HEK293 (cell line): ENCODE data around the gene ANKRD1.
A peak's percentile ranks its signal among the peaks of the same experiment; 100 is the strongest.

Experiments used
- CTCF ChIA-PET: fragments of 350-600 bp; formaldehyde crosslinking; extraction: SDS; loops from one replicate; lab custom pipeline; 2021; ENCODE audit warnings: antibody characterized with exemption; lab: Yijun Ruan, JAX
- POLR2A ChIA-PET: fragments of 300-600 bp; formaldehyde crosslinking; extraction: SDS; loops from one replicate; lab custom pipeline; 2020; ENCODE audit warnings: antibody characterized with exemption, inconsistent platforms; lab: Yijun Ruan, JAX
- H3K27ac ChIP-seq: fragments of 200-500 bp; sonication (Bioruptor generic); 2 replicates; pipeline ENCODE4 v1.5.1; 2014; ENCODE audit warnings: low read depth, low read length, control low read depth, inconsistent platforms; ENCODE audit errors: extremely low read depth
- H3K36me3 ChIP-seq, 2 experiments: fragments of 200-500 bp in 1 of 2; sonication (Bioruptor generic) in 1 of 2; 1 replicate in 1 of 2; 2 replicates in 1 of 2; pipeline ENCODE4 v1.5.1; 2014 to 2017; ENCODE audit warnings: inconsistent platforms in 2 of 2, low read length in 2 of 2; ENCODE audit not compliant: control insufficient read depth in 2 of 2, insufficient read depth in 1 of 2
- H3K4me1 ChIP-seq: fragments of 200-500 bp; sonication (Bioruptor generic); 2 replicates; pipeline ENCODE4 v1.5.1; 2014; ENCODE audit warnings: mild to moderate bottlenecking, low read length, inconsistent platforms; ENCODE audit not compliant: control insufficient read depth, insufficient read depth
- H3K4me3 ChIP-seq: 2 replicates; pipeline ENCODE4 v1.5.1; 2011; ENCODE audit warnings: low read depth, mild to moderate bottlenecking, control low read depth, low read length, moderate library complexity
- H3K9me3 ChIP-seq: fragments of 200-500 bp; sonication (Bioruptor generic); 2 replicates; pipeline ENCODE4 v1.5.1; 2014; ENCODE audit warnings: low read depth, low read length, inconsistent platforms; ENCODE audit not compliant: control insufficient read depth, insufficient read depth
- OSR2 ChIP-seq: fragments of 450-650 bp; formaldehyde crosslinking; IDR thresholded peaks from 2 replicates; pipeline ENCODE4 v1.5.1; 2016; ENCODE audit warnings: missing biosample characterization, missing genetic modification characterization
- REST ChIP-seq: fragments of 450-650 bp; formaldehyde crosslinking; IDR thresholded peaks from 2 replicates; pipeline ENCODE4 v1.5.1; 2016; ENCODE audit warnings: missing biosample characterization, missing genetic modification characterization
- SETDB1 ChIP-seq: IDR thresholded peaks from one replicate; pipeline ENCODE4 v1.6.1; 2017; ENCODE audit warnings: mild to moderate bottlenecking, low read length, moderate library complexity, mixed read lengths; ENCODE audit not compliant: insufficient read length
- ZBTB21 ChIP-seq: fragments of 450-650 bp; formaldehyde crosslinking; IDR thresholded peaks from 2 replicates; pipeline ENCODE4 v1.5.1; 2017; ENCODE audit warnings: missing biosample characterization, missing genetic modification characterization
- ZBTB26 ChIP-seq: fragments of 450-650 bp; formaldehyde crosslinking; optimal IDR thresholded peaks from 2 replicates; pipeline ENCODE3; 2016; ENCODE audit warnings: missing biosample characterization, mild to moderate bottlenecking, missing genetic modification characterization
- ZNF146 ChIP-seq: fragments of 450-650 bp; formaldehyde crosslinking; IDR thresholded peaks from 2 replicates; pipeline ENCODE4 v1.5.1; 2016; ENCODE audit warnings: missing biosample characterization, missing genetic modification characterization
- ZNF2 ChIP-seq: fragments of 450-650 bp; formaldehyde crosslinking; IDR thresholded peaks from 2 replicates; pipeline ENCODE4 v1.5.1; 2016; ENCODE audit warnings: missing biosample characterization, missing genetic modification characterization
- ZNF433 ChIP-seq: fragments of 450-650 bp; formaldehyde crosslinking; IDR thresholded peaks from 2 replicates; pipeline ENCODE4 v1.5.1; 2016; ENCODE audit warnings: missing biosample characterization, missing genetic modification characterization, low read depth
- ZNF555 ChIP-seq: fragments of 450-650 bp; formaldehyde crosslinking; conservative IDR thresholded peaks from 2 replicates; pipeline ENCODE4 v1.5.1; 2017; ENCODE audit warnings: missing biosample characterization, mild to moderate bottlenecking, missing genetic modification characterization, inconsistent platforms
- ZNF580 ChIP-seq: fragments of 450-650 bp; formaldehyde crosslinking; IDR thresholded peaks from 2 replicates; pipeline ENCODE4 v1.5.1; 2016; ENCODE audit warnings: missing biosample characterization, missing genetic modification characterization
- ZNF654 ChIP-seq: fragments of 450-650 bp; formaldehyde crosslinking; IDR thresholded peaks from 2 replicates; pipeline ENCODE4 v1.5.1; 2016; ENCODE audit warnings: low read depth, missing biosample characterization, missing genetic modification characterization
- ZNF660 ChIP-seq: fragments of 450-650 bp; IDR thresholded peaks from 2 replicates; pipeline ENCODE4 v1.5.1; 2018; ENCODE audit warnings: missing biosample characterization, mild to moderate bottlenecking, missing genetic modification characterization
- ZNF792 ChIP-seq: fragments of 450-650 bp; formaldehyde crosslinking; IDR thresholded peaks from 2 replicates; pipeline ENCODE4 v1.5.1; 2016; ENCODE audit warnings: missing biosample characterization, missing genetic modification characterization
- TF ChIP-seq, protein P1 (sequence below): IDR thresholded peaks from 2 replicates; pipeline ENCODE4 v1.6.1; 2011; ENCODE audit warnings: mild to moderate bottlenecking, low read depth, low read length, borderline replicate concordance

The ANKRD1 gene

GRCh38 chr10:90911133-90912051 lies 9.5 kb downstream of the ANKRD1 start:
- CTCF ChIA-PET: interaction anchor here (0.5 to 6.4 kb wide), 27 partner anchors 9 to 564 kb away, joined by 3 to 57 read pairs (median 4); partner anchors contain the start of gene ANKRD1
- no peak overlapping the region for H3K27ac ChIP-seq
- H3K36me3 ChIP-seq: peaks cover 0 to 17% of the 10 kb centered on the region in 2 experiments; a peak in 2 of 3 replicates
- no peak overlapping the region for H3K4me3 ChIP-seq
- TF ChIP-seq ZNF555 (tag by site-specific recombination) (no peak), REST (tag by site-specific recombination) (no peak), ZNF654 (tag by site-specific recombination) (peak; percentile 77), ZNF580 (tag by site-specific recombination) (0 out of 2 replicates have a peak, but pooled peaks have one; percentile 16), ZNF660 (tag by site-specific recombination) (peak; percentile 56; the same call in 1 of the 2 replicates), ZNF433 (no peak), ZNF146 (tag by site-specific recombination) (peak; percentile 92), ZNF2 (0 out of 2 replicates have a peak, but pooled peaks have one; percentile 50), ZNF792 (tag by site-specific recombination) (no peak), ZBTB26 (tag by site-specific recombination) (peak; percentile 9)
- POLR2A ChIA-PET: interaction anchor here (0.8 to 2.6 kb wide), 8 partner anchors 9 to 385 kb away, joined by 3 to 17 read pairs (median 4); partner anchors contain the start of gene ANKRD1
- no peaks in the 10 kb centered on the region for H3K4me1 ChIP-seq
- no peaks in the 10 kb centered on the region for H3K9me3 ChIP-seq

GRCh38 chr10:90906596-90906995 lies 14.3 kb downstream of the ANKRD1 start:
- ChIA-PET POLR2A (no interaction called here), CTCF (no interaction called here)
- H3K9me3 ChIP-seq: no peaks in the 10 kb centered on the region
- no peak overlapping the region for H3K27ac ChIP-seq
- H3K36me3 ChIP-seq: peaks cover 12 to 51% of the 10 kb centered on the region in 2 experiments
- no peak overlapping the region for H3K4me3 ChIP-seq
- no peaks in the 10 kb centered on the region for H3K4me1 ChIP-seq
- TF ChIP-seq OSR2 (tag by site-specific recombination) (no peak), ZBTB21 (tag by site-specific recombination) (no peak), SETDB1 (no peak), ZNF660 (tag by site-specific recombination) (no peak)
- TF ChIP-seq, protein P1, sequence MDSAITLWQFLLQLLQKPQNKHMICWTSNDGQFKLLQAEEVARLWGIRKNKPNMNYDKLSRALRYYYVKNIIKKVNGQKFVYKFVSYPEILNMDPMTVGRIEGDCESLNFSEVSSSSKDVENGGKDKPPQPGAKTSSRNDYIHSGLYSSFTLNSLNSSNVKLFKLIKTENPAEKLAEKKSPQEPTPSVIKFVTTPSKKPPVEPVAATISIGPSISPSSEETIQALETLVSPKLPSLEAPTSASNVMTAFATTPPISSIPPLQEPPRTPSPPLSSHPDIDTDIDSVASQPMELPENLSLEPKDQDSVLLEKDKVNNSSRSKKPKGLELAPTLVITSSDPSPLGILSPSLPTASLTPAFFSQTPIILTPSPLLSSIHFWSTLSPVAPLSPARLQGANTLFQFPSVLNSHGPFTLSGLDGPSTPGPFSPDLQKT: no peak
